SK-N-MC (cell line): ENCODE data around the gene ST7L.

ENCODE experiments used
- EZH2 ChIP-seq: fragments of 200-600 bp; sonication (generic); IDR thresholded peaks from one replicate; pipeline ENCODE4 v1.6.1; 2017; ENCODE audit warnings: antibody characterized with exemption
- FOXP2 ChIP-seq: optimal IDR thresholded peaks from 2 replicates; pipeline ENCODE3; 2011; ENCODE audit warnings: mild to moderate bottlenecking, moderate library complexity; ENCODE audit not compliant: insufficient read depth; ENCODE audit errors: extremely low read length, control extremely low read depth
- POLR2AphosphoS5 ChIP-seq: IDR thresholded peaks from 2 replicates; pipeline ENCODE4 v1.6.1; 2012; ENCODE audit warnings: mild to moderate bottlenecking, low read depth, low read length, borderline replicate concordance

GRCh38 chr1:112532064-112532463 lies 86.9 kb downstream of the ST7L start:
- TF ChIP-seq EZH2 (no peak), POLR2AphosphoS5 (no peak), FOXP2 (no peak)
